ENCODE results near the gene EML5. TPM values are rescaled to one million over a fixed set of nuclear protein-coding genes. Genes with fewer than 3 reads are reported as not detected.

The EML5 gene
- total and polyA plus RNA-seq, 8 donors: 1.1 to 2.3 (median 1.8) TPM

GRCh38 chr14:88576222-88576621, 216.5 kb downstream of the EML5 start:
- Histone ChIP-seq H3K9me3 (no peaks in the 10 kb centered on the region), H3K27ac (no peak overlapping the region), H3K36me3 (peaks cover 0 to 99% of the 10 kb centered on the region in 2 donors), H3K27me3 (no peaks in the 10 kb centered on the region), H3K4me1 (no peaks in the 10 kb centered on the region), H3K4me3 (no peak overlapping the region)
- no peak for TF ChIP-seq CTCF (IDR thresholded peaks at IDR 0.05)
- intact Hi-C loops (cut with DNase I): no loop called here
- no peak for DNase-seq
- no peak for ATAC-seq

- no peak for TF ChIP-seq CTCF (IDR thresholded peaks at IDR 0.05)
- no peaks in the 10 kb centered on the region for H3K4me1 ChIP-seq
- intact Hi-C loops (cut with DNase I): no loop called here
- no peak overlapping the region for H3K4me3 ChIP-seq
- no peaks in the 10 kb centered on the region for H3K27me3 ChIP-seq
- H3K9me3 ChIP-seq: no peaks in the 10 kb centered on the region
- H3K27ac ChIP-seq: no peak overlapping the region
- DNase-seq: no peak
- H3K36me3 ChIP-seq: peaks cover 0 to 94% of the 10 kb centered on the region in 2 donors
- no peak for ATAC-seq
Measured at GRCh38 chr14:88572117-88572516, 220.6 kb downstream of the EML5 start.

- peaks cover 0 to 55% of the 10 kb centered on the region in 2 donors for H3K36me3 ChIP-seq
- TF ChIP-seq CTCF (IDR thresholded peaks at IDR 0.05): no peak
- H3K27ac ChIP-seq: no peak overlapping the region
- peaks cover 10 to 13% of the 10 kb centered on the region in 2 donors for H3K4me1 ChIP-seq
- ATAC-seq (no peak), DNase-seq (no peak)
- H3K9me3 ChIP-seq: no peaks in the 10 kb centered on the region
- intact Hi-C loops (cut with DNase I): loop anchor here in 1 of 2 donors (10.0 kb wide), 1 partner anchor 73 kb away; no protein-coding TSS in a partner anchor
- no peak overlapping the region for H3K4me3 ChIP-seq
- no peaks in the 10 kb centered on the region for H3K27me3 ChIP-seq
Measured at GRCh38 chr14:88568196-88568595, 224.6 kb downstream of the EML5 start.

- H3K27ac ChIP-seq: no peak overlapping the region
- H3K36me3 ChIP-seq: peaks cover 0 to 30% of the 10 kb centered on the region in 2 donors
- intact Hi-C loops (cut with DNase I): loop anchor here in 1 of 2 donors (10.0 kb wide), 1 partner anchor 71 kb away; no protein-coding TSS in a partner anchor
- DNase-seq: no peak
- no peak for TF ChIP-seq CTCF (IDR thresholded peaks at IDR 0.05)
- H3K4me1 ChIP-seq: peaks cover 10 to 17% of the 10 kb centered on the region in 2 donors
- no peaks in the 10 kb centered on the region for H3K9me3 ChIP-seq
- ATAC-seq: no peak
- no peaks in the 10 kb centered on the region for H3K27me3 ChIP-seq
- no peak overlapping the region for H3K4me3 ChIP-seq
Measured at GRCh38 chr14:88565427-88565826, 227.3 kb downstream of the EML5 start.

GRCh38 chr14:88563845-88564244, 228.9 kb downstream of the EML5 start:
- no peak for TF ChIP-seq CTCF (IDR thresholded peaks at IDR 0.05)
- H3K9me3 ChIP-seq: no peaks in the 10 kb centered on the region
- peaks cover 0 to 15% of the 10 kb centered on the region in 2 donors for H3K36me3 ChIP-seq
- peaks cover 10 to 17% of the 10 kb centered on the region in 2 donors for H3K4me1 ChIP-seq
- peak overlapping the region; percentile 90 to 91 for H3K27ac ChIP-seq
- DNase-seq (no peak), ATAC-seq (no peak)
- intact Hi-C loops (cut with DNase I): loop anchor here in 1 of 2 donors (10.0 kb wide), 1 partner anchor 69 kb away; no protein-coding TSS in a partner anchor
- peak overlapping the region; percentile 90 to 97 for H3K4me3 ChIP-seq
- H3K27me3 ChIP-seq: no peaks in the 10 kb centered on the region
